HG03521 (cell line): ENCODE data around the gene GJA9.
"Not testable (repeated sequence)": the region's sequence is repeated elsewhere in the genome, so short reads cannot be mapped to it uniquely, and the experiment has no call there.

Experiments
- ATAC-seq: cut with Tn5 transposase; IDR thresholded peaks from one replicate; pipeline ENCODE4 v1.9.1; 2021; ENCODE audit warnings: mild to moderate bottlenecking, moderate library complexity; ENCODE audit not compliant: unreplicated experiment

Gene GJA9

GRCh38 chr1:38881487-38881886, at the start of gene GJA9:
Gene GJA9, minus strand, starts transcription at chr1:38881587. Its CDS starts 5,489 bp downstream, at chr1:38876098.
- no peak for ATAC-seq

- no peak for ATAC-seq
Observed at GRCh38 chr1:38929476-38929875, 48.1 kb upstream of the GJA9 start.

GRCh38 chr1:38929054-38929453, 47.7 kb upstream of the GJA9 start:
- no peak for ATAC-seq

- no peak for ATAC-seq
Observed at GRCh38 chr1:38926091-38926490, 44.7 kb upstream of the GJA9 start.

GRCh38 chr1:38925391-38925790, 44.0 kb upstream of the GJA9 start:
- ATAC-seq = no peak

GRCh38 chr1:38923607-38924006, 42.2 kb upstream of the GJA9 start:
- no peak for ATAC-seq

GRCh38 chr1:38919130-38919529, 37.7 kb upstream of the GJA9 start:
- no peak for ATAC-seq

GRCh38 chr1:38918568-38918967, 37.2 kb upstream of the GJA9 start:
- no peak for ATAC-seq

GRCh38 chr1:38917772-38918171, 36.4 kb upstream of the GJA9 start:
- no peak for ATAC-seq

- no peak for ATAC-seq
Observed at GRCh38 chr1:38917337-38917736, 36.0 kb upstream of the GJA9 start.

GRCh38 chr1:38915352-38915948, 34.1 kb upstream of the GJA9 start:
- ATAC-seq = no peak

- ATAC-seq = not testable (repeated sequence)
Observed at GRCh38 chr1:38914908-38915307, 33.5 kb upstream of the GJA9 start.

GRCh38 chr1:38908821-38909220, 27.4 kb upstream of the GJA9 start:
- ATAC-seq = no peak

- no peak for ATAC-seq
Observed at GRCh38 chr1:38905985-38906384, 24.6 kb upstream of the GJA9 start.

- ATAC-seq = no peak
Observed at GRCh38 chr1:38899560-38899959, 18.2 kb upstream of the GJA9 start.

GRCh38 chr1:38898653-38899230, 17.4 kb upstream of the GJA9 start:
- no peak for ATAC-seq

- ATAC-seq = no peak
Observed at GRCh38 chr1:38896169-38896568, 14.8 kb upstream of the GJA9 start.

GRCh38 chr1:38892976-38893375, 11.6 kb upstream of the GJA9 start:
- ATAC-seq = no peak

- ATAC-seq = no peak
Observed at GRCh38 chr1:38891753-38892152, 10.4 kb upstream of the GJA9 start.

- no peak for ATAC-seq
Observed at GRCh38 chr1:38889589-38889988, 8.2 kb upstream of the GJA9 start.

GRCh38 chr1:38888423-38889333, 7.3 kb upstream of the GJA9 start:
- no peak for ATAC-seq

- no peak for ATAC-seq
Observed at GRCh38 chr1:38885092-38885491, 3.7 kb upstream of the GJA9 start.
